B cell (primary cell): ENCODE data around the gene BMPER. TPM values are rescaled to one million over a fixed set of nuclear protein-coding genes. Genes with fewer than 3 reads are reported as not detected.

Source experiments
- ATAC-seq: fragments of 200-7000 bp; cut with Tn5 transposase; one replicate; pipeline ENCODE4 v1.10.0; 2021; ENCODE audit warnings: low read depth, mild to moderate bottlenecking, moderate number of reproducible peaks, moderate library complexity
- CTCF ChIA-PET: fragments of 350-600 bp; sonication (Branson Sonifier 250); formaldehyde crosslinking; loops from one replicate; lab custom pipeline; 2021; ENCODE audit warnings: antibody characterized with exemption, inconsistent platforms; lab: Charles Lee
- POLR2A ChIA-PET: fragments of 350-600 bp; sonication (Branson Sonifier 250); formaldehyde crosslinking; loops from one replicate; lab custom pipeline; 2021; ENCODE audit warnings: antibody characterized with exemption; lab: Charles Lee
- DNase-seq: peaks from one replicate; pipeline ENCODE4 v3.0.0; 2013
- H2AFZ ChIP-seq: 2 replicates; pipeline ENCODE4 v1.6.1; 2012; ENCODE audit warnings: mild to moderate bottlenecking, low read depth, low read length; ENCODE audit not compliant: insufficient read depth, poor library complexity, severe bottlenecking
- H3K27ac ChIP-seq, 2 donors: 1 replicate in 1 of 2; 2 replicates in 1 of 2; pipeline ENCODE4 v1.5.1; 2012 to 2013; ENCODE audit warnings: low read length in 2 of 2, mild to moderate bottlenecking in 2 of 2, moderate library complexity in 1 of 2
- H3K27me3 ChIP-seq, 4 experiments: fragments of 200-600 bp in 1 of 4; sonication (generic) in 1 of 4; replicated peaks in 1 of 4; 1 replicate in 2 of 4; 2 replicates in 2 of 4; pipeline versions ENCODE4 v1.6.1 to v1.7.0; 2013 to 2016; ENCODE audit warnings: low read length in 3 of 4, mild to moderate bottlenecking in 2 of 4, mixed read lengths in 1 of 4, moderate library complexity in 1 of 4; ENCODE audit not compliant: insufficient read depth in 4 of 4, control insufficient read depth in 3 of 4; ENCODE audit errors: control extremely low read depth in 1 of 4
- H3K36me3 ChIP-seq, 2 experiments: replicated peaks in 1 of 2; 1 replicate in 1 of 2; 2 replicates in 1 of 2; pipeline versions ENCODE4 v1.6.1 to v1.7.1; 2013; ENCODE audit warnings: low read length in 1 of 2; ENCODE audit not compliant: insufficient read depth in 2 of 2, control insufficient read depth in 1 of 2; ENCODE audit errors: control extremely low read depth in 1 of 2, extremely low read depth in 1 of 2
- H3K4me1 ChIP-seq, 2 donors: fragments of 200-600 bp in 1 of 2; sonication (generic) in 1 of 2; 1 replicate in 1 of 2; 2 replicates in 1 of 2; pipeline versions ENCODE4 v1.5.1 to v1.6.1; 2013 to 2017; ENCODE audit warnings: low read length in 2 of 2; ENCODE audit not compliant: control insufficient read depth in 2 of 2, insufficient read depth in 2 of 2
- H3K4me2 ChIP-seq: replicated peaks from 2 replicates; pipeline ENCODE3; 2012; ENCODE audit warnings: mild to moderate bottlenecking, low read depth, low read length; ENCODE audit not compliant: poor library complexity, severe bottlenecking
- H3K4me3 ChIP-seq, 5 experiments: fragments of 200-600 bp in 1 of 5; sonication (generic) in 1 of 5; 1 replicate in 3 of 5; 2 replicates in 2 of 5; pipeline versions ENCODE4 v1.5.1 to v1.7.0; 2011 to 2016; ENCODE audit warnings: low read length in 4 of 5, mild to moderate bottlenecking in 4 of 5, low read depth in 2 of 5, control low read depth in 1 of 5, moderate library complexity in 1 of 5; ENCODE audit not compliant: insufficient read depth in 1 of 5; ENCODE audit errors: control extremely low read depth in 1 of 5, extremely low read depth in 1 of 5
- H3K79me2 ChIP-seq: fragments of 200-600 bp; sonication (generic); one replicate; pipeline ENCODE4 v1.6.0; 2016; ENCODE audit warnings: low read length; ENCODE audit not compliant: control insufficient read depth, insufficient read depth
- H3K9ac ChIP-seq: fragments of 200-600 bp; sonication (generic); 2 replicates; pipeline ENCODE4 v1.6.1; 2017; ENCODE audit warnings: mild to moderate bottlenecking, low read length, moderate library complexity
- H3K9me3 ChIP-seq, 3 donors: one replicate each; pipeline versions ENCODE4 v1.6.1 to v1.7.1; 2013; ENCODE audit warnings: low read length in 2 of 3; ENCODE audit not compliant: control insufficient read depth in 2 of 3, insufficient read depth in 1 of 3; ENCODE audit errors: control extremely low read depth in 1 of 3
- H4K20me1 ChIP-seq: 2 replicates; pipeline ENCODE4 v1.6.0; 2012; ENCODE audit warnings: mild to moderate bottlenecking, low read length; ENCODE audit not compliant: insufficient read depth, control insufficient read depth, poor library complexity, severe bottlenecking
- H3K27ac Mint-ChIP-seq: one replicate; pipeline ENCODE4 v1.8.0; 2021; ENCODE audit warnings: mixed read lengths
- H3K27me3 Mint-ChIP-seq: one replicate; pipeline ENCODE4 v1.8.0; 2021; ENCODE audit warnings: mixed read lengths
- H3K4me1 Mint-ChIP-seq: one replicate; pipeline ENCODE4 v1.8.0; 2021; ENCODE audit warnings: mixed read lengths
- H3K4me3 Mint-ChIP-seq: one replicate; pipeline ENCODE4 v1.8.0; 2021; ENCODE audit warnings: mixed read lengths
- H3K9me3 Mint-ChIP-seq: one replicate; pipeline ENCODE4 v1.8.0; 2022; ENCODE audit warnings: mixed read lengths; ENCODE audit not compliant: insufficient read depth
- CTCF ChIP-seq: fragments of 200-600 bp; IDR thresholded peaks from one replicate; pipeline ENCODE4 v1.8.0; 2022; ENCODE audit warnings: antibody characterized with exemption, mild to moderate bottlenecking
- EZH2 ChIP-seq: IDR thresholded peaks from 2 replicates; pipeline ENCODE4 v1.6.1; 2012; ENCODE audit warnings: borderline replicate concordance, low read depth, mild to moderate bottlenecking, moderate library complexity, low read length; ENCODE audit not compliant: insufficient read depth, poor library complexity, severe bottlenecking
- WGBS: methylation state at CpG from one replicate; pipeline ENCODE4 v1.1.5; 2013; ENCODE audit warnings: missing lambda C conversion rate; ENCODE audit not compliant: insufficient coverage; 5-methylcytosine and 5-hydroxymethylcytosine counted together
- intact Hi-C: fragments of 100-400 bp; cut with micrococcal nuclease; formaldehyde crosslinking; loops from one replicate; pipeline ENCODE4 v1.10.0; 2022
- polyA plus RNA-seq: library from polyadenylated mRNA; depleted of rRNA; stranded (reverse); fragments of >200 nt; gene quantifications from 2 replicates; pipeline ENCODE4 v1.2.3, GENCODE V29; 2012
- total RNA-seq, 2 donors: library from RNA; stranded (reverse); fragments of 120-200 nt in 1 of 2; gene quantifications; 1 replicate in 1 of 2; 2 replicates in 1 of 2; pipeline versions ENCODE4 v1.2.3 to v1.2.4, GENCODE V29; 2013 to 2022

The BMPER gene
- total and polyA plus RNA-seq, 2 donors (not counting 1 experiment from before 2014, with no cell fraction given) = not detected

- WGBS = no CpG with 5 or more reads among the region's 3 CpGs
- Mint-ChIP-seq H3K9me3 (peaks cover 2% of the 10 kb centered on the region), H3K27ac (no peak overlapping the region), H3K4me3 (no peak overlapping the region), H3K4me1 (no peaks in the 10 kb centered on the region), H3K27me3 (no peaks in the 10 kb centered on the region)
- ATAC-seq (no peak), DNase-seq (no peak)
- H3K4me2 ChIP-seq = no peak overlapping the region
- no peaks in the 10 kb centered on the region for H3K4me1 ChIP-seq
- intact Hi-C loops = no loop called here
- H3K27me3 ChIP-seq = no peaks in the 10 kb centered on the region
- POLR2A ChIA-PET = no interaction called here
- CTCF ChIA-PET = no interaction called here
- H3K4me3 ChIP-seq = no peak overlapping the region
- H3K9ac ChIP-seq = no peak overlapping the region
- H3K79me2 ChIP-seq = no peaks in the 10 kb centered on the region
- TF ChIP-seq EZH2 (no peak), CTCF (no peak)
- no peaks in the 10 kb centered on the region for H3K36me3 ChIP-seq
- no peak overlapping the region for H2AFZ ChIP-seq
- peaks cover 0 to 6% (median 0%) of the 10 kb centered on the region in 3 donors for H3K9me3 ChIP-seq
- H4K20me1 ChIP-seq = no peaks in the 10 kb centered on the region
- H3K27ac ChIP-seq = no peak overlapping the region
These were observed 272.1 kb downstream of the BMPER start for GRCh38 chr7:34177476-34177875.

GRCh38 chr7:34181271-34181958 lies 276.1 kb downstream of the BMPER start:
- ChIA-PET CTCF (no interaction called here), POLR2A (no interaction called here)
- no peak overlapping the region for H3K4me3 ChIP-seq

More at GRCh38 chr7:34181271-34181958, 276.1 kb downstream of the BMPER start:
- no peak overlapping the region for H2AFZ ChIP-seq
- no peaks in the 10 kb centered on the region for H3K4me1 Mint-ChIP-seq
- no peak overlapping the region for H3K27ac Mint-ChIP-seq
- H3K36me3 ChIP-seq = no peaks in the 10 kb centered on the region
- WGBS = 98% methylated on average over 3 of the region's 3 CpGs
- no peaks in the 10 kb centered on the region for H3K27me3 Mint-ChIP-seq
- no peaks in the 10 kb centered on the region for H3K4me1 ChIP-seq
- intact Hi-C loops = no loop called here
- ATAC-seq (no peak), DNase-seq (no peak)
- no peak overlapping the region for H3K9ac ChIP-seq
- no peak overlapping the region for H3K27ac ChIP-seq
- no peaks in the 10 kb centered on the region for H3K9me3 Mint-ChIP-seq
- TF ChIP-seq EZH2 (no peak), CTCF (no peak)
- no peaks in the 10 kb centered on the region for H3K27me3 ChIP-seq
- H3K9me3 ChIP-seq = peaks cover 0 to 6% (median 0%) of the 10 kb centered on the region in 3 donors
- H3K4me3 Mint-ChIP-seq = no peak overlapping the region
- H3K79me2 ChIP-seq = no peaks in the 10 kb centered on the region
- no peaks in the 10 kb centered on the region for H4K20me1 ChIP-seq
- H3K4me2 ChIP-seq = no peak overlapping the region
